Activated effector memory CD4-positive, alpha-beta T cell treated with anti-CD3 and anti-CD28 coated beads, Interleukin-2, amount 50 U/mL, for 16 hours (primary cell): ENCODE measurements around the gene HNRNPA1.
"Not testable (repeated sequence)": the region's sequence is repeated elsewhere in the genome, so short reads cannot be mapped to it uniquely, and the experiment has no call there.

ENCODE experiments used
- DNase-seq: peaks from one replicate; pipeline ENCODE4 v3.0.0-alpha.2; 2020

Gene HNRNPA1

GRCh38 chr12:54280468-54281260 lies at the start of gene HNRNPA1:
Gene HNRNPA1, plus strand, starts transcription at chr12:54280726. Its CDS starts 82 bp downstream, at chr12:54280808.
- peak; percentile 97 for DNase-seq

- not testable (repeated sequence) for DNase-seq
These were observed 49.3 kb upstream of the HNRNPA1 start for GRCh38 chr12:54231269-54231668.

DNA sequence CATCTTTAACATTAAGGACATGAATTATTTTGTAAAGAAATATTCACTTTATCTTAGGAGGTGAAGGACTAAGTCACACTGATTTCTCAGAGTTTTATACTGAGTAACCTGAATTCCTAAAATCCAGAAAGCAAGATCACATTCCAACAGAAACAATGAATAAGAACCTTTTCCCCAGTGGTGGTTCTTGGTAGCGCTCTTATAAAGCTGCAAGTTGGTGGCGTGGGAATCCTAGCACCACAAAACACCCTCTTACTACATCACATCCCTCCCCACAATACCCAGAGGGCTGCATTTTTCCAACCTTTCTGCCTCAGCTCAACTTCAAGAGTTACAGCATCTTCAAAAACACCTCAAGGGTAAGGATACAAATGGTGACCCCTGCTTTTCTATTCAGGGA lies 47.7 kb upstream of the HNRNPA1 start:
- no peak for DNase-seq

DNA sequence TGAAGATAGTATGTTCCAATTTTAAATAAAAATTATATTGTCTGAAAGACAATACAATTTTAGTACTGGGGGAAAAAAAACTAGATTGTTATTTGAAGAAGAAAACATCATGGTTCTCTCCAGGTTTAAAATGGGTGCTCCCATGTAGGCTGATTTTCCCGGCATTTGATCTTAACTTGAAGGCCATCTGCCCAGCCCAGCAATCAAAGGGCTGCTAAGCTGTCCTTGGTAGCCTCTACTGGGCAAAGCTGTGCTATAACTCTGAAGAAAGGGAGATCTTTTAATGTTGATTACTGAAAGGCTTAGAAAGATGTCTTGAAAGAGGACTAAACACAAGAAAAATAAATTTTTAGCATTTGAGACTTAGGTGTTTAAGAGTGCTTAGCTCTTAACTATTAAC lies 42.0 kb upstream of the HNRNPA1 start:
- DNase-seq = no peak

GRCh38 chr12:54239620-54240019 lies 40.9 kb upstream of the HNRNPA1 start:
- no peak for DNase-seq

GRCh38 chr12:54240129-54240528 lies 40.4 kb upstream of the HNRNPA1 start:
- DNase-seq = no peak

DNA sequence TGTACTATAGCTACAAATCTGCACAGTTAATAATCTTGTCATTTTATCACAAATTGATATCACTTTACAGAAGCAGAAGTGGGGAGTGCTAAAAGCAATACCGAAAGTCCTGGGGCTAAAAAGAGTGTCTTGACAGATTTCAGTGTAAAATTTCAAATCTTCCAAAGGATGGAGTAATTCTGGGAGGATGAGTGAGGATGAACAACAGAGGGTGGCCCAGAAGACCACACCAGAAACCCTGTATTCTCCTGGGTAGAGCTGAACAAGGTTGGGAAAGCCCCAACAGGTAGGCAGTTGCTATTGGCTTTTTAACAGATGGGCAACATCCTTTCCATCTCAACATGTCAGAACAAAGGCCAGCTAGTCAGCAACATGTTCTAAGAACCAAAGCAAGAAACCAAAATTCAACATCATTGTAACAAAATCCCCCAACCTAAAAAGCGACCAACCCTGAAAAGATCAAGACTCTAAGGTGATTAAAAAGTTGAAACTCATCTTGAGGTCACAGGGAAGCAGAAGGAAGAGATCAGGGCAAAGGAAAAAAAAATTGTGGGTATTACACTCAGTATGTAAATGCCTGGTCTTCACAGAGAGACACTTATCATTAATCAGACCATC lies 39.4 kb upstream of the HNRNPA1 start:
- no peak for DNase-seq

DNA sequence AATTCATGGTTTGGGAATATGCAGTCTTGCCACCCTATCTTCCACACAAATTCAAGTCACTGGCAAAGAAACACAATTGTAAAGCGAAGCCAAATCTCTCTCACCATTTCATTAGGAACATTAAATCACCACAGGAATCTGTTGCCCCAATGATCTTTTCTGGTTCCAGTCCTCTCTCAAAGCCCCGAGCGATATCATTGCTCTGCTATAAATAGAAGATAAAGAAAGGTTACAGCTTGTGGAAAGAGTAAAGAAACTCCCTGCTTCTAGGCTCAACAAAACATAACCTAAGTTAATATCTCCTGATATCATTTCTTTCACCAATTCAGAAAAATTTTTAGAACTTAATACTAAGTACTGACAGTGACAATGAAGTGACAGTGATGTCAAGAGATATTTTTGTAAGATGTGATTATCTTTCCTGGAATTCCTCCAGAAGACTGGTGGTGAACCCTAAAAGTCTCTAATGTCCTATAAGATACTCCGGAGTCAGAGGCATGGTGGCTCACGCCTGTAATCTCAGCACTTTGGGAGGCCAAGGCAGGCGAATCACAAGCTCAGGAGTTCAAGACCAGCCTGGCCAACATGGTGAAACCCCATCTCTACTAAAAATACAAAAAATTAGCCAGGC lies 34.4 kb upstream of the HNRNPA1 start:
- DNase-seq = no peak

GRCh38 chr12:54249489-54249888 lies 31.0 kb upstream of the HNRNPA1 start:
- DNase-seq = no peak

DNA sequence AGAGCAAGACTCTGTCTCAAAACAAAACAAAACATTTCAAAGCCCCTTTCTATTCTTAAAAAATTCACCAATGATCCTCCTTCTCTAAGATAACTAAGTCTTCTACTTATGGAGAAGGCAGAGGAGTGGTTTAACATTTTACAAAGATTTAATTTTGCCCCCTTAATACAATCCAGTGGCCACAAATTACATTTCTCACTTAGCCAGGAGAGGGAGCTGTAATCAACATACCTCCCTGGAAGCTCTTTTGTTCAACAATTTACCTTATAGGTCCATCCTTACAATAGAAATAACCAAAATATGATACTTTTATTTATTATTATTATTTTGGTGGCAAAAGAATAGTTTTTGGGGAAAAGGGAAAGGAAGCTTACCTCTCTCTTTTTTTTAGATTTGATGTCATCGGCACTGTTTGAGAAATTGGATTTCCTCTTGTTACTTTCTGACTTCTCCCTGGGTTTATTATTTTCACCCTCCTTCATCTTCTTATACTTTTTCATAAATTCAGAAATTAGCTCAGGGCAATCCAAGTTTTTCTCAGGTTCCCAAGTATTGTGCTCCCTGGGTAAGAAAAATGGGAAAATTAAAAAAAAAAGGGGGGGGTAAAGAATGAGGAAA lies 28.8 kb upstream of the HNRNPA1 start:
- no peak for DNase-seq

DNA sequence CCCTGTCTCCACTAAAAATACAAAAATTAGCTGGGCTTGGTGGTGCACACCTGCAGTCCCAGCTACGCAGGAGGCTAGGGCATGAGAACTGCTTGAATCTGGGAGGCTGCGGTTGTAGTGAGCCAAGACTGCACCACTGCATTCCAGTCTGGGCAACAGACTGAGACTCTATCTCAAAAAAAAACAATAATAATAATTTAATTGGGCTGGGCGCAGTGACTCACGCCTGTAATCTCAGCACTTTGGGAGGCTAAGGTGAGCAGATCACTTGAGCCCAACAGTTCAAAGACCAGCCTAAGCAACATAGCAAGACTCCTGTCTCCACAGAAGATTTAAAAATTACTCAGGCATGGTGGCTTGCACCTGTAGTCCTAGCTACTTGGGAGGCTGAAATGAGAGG lies 27.3 kb upstream of the HNRNPA1 start:
- no peak for DNase-seq

GRCh38 chr12:54257332-54257731 lies 23.2 kb upstream of the HNRNPA1 start:
- DNase-seq = no peak

DNA sequence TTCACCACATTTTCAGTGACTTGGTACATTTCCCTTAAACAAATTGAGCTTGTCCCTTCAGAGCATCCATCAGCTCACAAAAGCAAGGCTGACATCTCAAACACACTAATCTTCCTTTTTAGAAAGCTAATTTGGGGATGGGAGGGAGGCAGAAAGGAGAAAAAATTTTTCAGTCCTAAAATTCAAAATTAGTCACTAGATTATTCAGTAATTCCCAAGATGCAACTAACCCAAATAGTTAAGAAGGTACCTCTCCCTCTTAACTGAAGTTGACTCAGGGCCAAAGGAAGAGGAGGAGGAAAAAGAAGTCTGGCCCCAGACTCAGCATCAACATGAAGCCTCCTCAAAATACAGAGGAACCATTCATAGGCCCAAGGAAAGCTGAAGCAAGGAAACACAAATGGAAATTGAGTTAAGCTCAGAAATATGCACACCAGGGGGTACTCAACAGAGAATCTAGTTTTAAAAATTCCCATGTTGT lies 22.3 kb upstream of the HNRNPA1 start:
- no peak for DNase-seq

DNA sequence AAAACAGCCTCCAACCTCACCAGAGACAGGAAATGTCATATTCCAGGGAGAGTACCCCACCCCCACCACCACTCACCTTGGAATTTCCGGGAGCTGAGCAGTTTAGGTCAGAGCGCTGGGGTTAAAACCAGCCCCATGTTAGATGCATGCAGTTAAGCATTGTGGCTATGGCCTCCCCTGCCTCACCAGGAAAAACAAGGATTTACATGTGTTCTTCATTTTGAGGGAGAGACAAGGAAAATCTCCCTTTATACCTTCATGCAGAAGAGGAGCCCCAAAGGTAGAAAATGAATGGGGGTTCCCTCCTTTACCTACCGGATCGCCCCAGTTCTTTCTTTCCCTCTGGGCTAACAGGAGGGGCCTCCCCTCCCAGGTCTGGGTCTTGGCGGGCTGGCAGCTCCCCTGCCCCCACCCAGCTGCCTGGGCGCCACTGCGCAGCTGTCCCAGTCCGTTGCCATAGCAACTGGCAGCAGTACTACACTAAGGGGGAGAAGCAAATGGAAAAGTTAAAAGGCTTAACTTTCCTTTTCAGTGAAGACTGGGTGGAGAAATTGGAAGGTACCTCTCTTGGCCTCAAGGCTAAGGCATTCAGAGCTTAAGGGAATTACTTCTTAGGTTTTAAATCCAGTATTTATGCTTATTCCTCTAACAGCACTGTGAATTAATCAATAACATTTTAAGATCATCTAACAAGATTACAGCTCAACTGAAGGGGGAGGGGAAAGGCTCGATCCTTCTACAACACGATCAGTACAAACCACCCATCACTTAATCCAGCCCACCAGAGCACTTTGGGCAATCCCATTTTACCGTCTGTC lies 21.1 kb upstream of the HNRNPA1 start:
- peak; percentile 68 for DNase-seq

DNA sequence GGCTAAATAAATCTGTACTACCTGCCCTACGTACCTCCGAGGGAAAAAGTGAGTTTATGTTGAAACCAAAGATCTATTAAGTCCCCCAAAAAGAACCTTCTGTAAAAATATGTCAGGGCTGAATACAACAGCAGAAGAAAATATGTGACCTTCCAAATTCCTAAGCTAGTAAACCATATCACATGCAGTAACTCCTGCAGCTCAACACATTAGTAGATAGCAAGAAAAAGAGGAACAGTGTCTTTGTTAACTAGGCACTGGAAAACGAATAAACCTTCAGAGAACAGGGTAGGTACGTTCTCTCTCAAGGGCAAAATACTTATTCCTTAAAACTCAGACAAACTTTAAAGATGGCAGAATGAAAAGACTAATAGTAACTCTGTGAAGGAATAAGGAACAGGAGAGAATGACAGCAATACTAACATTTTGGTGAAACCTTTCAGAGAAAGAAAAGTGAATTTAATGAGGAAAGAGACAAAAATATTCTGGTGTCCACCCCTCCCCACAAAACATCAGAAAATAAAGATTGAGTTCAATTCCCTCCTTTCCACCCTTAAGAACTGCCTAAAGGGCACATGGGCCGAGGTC lies 18.6 kb upstream of the HNRNPA1 start:
- no peak for DNase-seq

DNA sequence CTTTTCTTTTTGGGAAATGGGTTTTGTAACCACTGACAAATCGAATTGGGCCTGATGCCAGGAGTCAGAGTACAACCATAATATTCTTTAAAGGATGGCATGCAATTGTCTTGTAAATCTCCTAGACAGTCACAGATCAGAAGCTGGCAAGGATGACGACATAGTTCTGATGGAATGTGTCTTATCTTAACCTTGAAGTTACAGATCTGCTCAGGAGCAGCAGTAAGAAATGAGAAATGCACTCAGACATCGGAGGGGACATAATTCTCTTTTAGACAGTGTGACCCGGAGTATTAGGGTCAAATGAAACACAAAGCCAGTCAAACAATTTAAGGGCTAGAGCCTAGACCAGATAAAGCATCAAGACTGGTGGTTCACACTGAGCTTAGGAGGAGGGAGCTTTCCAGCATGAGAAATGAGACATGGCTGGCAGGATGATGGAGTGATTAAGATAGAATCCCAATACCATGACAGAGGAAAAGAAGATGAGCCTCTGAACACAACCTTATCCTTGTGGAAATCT lies 18.1 kb upstream of the HNRNPA1 start:
- no peak for DNase-seq

- DNase-seq = no peak
These were observed 15.1 kb upstream of the HNRNPA1 start for GRCh38 chr12:54265364-54265812.

DNA sequence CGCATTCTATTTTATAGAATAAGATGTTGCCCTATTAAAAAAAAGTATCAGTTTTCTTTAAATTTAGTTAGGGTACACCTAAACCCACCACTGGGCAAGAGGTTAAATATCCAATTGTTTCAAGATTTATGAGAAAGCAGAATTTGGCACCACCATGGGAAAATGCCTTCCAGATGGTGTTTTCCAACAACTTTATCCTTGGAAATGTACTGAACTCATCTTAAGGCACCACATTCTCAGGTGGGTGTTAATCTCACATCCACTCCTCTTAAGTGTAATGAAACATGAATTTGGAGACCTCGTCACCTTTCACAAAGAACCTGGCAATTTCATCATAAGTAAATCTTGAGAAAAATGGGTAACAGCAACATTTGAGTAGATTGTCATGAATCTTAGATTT lies 13.7 kb upstream of the HNRNPA1 start:
- DNase-seq = no peak

GRCh38 chr12:54270345-54270744 lies 10.2 kb upstream of the HNRNPA1 start:
- no peak for DNase-seq

DNA sequence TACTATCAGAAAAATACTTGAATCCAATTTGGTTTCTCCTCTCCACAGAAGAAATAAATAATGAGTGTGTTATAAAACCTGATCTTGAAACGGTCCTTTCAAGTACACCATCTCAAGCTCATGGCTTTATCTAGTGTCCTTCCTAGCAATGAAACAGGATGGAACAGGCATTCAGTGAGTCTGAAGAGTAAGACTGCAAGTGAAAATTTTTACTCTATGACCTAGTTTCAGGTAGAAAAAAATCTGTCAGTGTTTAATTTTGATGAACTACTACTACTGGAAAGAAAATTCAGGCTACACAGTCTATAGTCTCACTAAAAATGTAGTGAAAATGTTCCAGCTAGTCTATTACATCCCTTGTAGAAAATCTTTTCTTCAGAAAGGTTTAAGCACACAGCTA lies 8.3 kb upstream of the HNRNPA1 start:
- DNase-seq = no peak

DNA sequence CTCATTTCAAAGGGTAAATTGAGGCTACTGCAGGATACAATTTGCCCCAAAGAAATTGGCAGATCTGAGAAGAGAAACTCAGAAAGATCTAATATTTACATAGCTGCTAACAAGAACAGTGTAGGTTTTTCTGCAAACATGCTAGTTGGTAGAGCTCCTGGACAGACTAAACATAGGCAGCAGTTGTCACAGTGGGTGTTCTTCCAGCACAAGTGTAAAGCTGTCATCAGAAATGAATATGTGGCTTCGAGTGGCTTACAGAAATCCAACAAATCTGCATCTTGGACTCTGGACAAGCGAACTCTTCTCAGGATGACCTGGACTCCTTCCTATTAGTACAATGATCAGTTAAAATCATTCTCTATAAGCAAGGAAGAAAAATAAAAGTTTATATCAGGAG lies 6.5 kb upstream of the HNRNPA1 start:
- no peak for DNase-seq

DNA sequence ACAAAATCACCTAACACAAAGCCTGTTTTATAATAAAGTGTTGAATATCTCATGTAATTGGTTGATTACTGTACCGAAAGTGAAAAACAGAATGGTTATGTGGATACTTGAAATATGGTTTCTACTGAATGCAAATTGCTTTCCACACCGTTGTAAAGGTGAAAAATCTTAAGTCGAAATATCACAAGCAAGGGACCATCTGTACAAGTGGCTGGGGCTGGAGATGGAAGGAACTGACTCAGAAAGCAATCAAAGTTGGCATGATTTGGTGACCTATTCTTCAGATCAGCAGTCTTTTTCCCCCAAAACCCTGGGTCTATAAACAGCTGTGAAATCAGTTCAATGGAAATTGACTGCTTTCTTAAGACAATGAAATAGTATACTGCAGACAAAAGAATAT lies 4.2 kb upstream of the HNRNPA1 start:
- no peak for DNase-seq
